Renal cortex interstitium (tissue), 11 donors: Measurements from ENCODE around the gene CEBPZ. TPM values are rescaled to one million over a fixed set of nuclear protein-coding genes. Genes with fewer than 3 reads are reported as not detected.
"Not testable (repeated sequence)": the region's sequence is repeated elsewhere in the genome, so short reads cannot be mapped to it uniquely, and the experiment has no call there.

ENCODE experiments used
- DNase-seq, 11 donors: peaks; one replicate each; pipeline ENCODE4 v3.0.0-alpha.2; 2013; ENCODE audit warnings: low read depth in 9 of 11, low spot score in 4 of 11; ENCODE audit errors: extremely low read depth in 1 of 11
- polyA plus RNA-seq, 3 donors: library from polyadenylated mRNA; unstranded; fragments of 120-200 nt; gene quantifications; one replicate each; pipeline ENCODE4 v1.2.1, GENCODE V29; 2013; ENCODE audit not compliant: insufficient read length in 3 of 3

CEBPZ gene
- polyA plus RNA-seq, 3 donors = 75.8 to 105 (median 85.7) TPM

GRCh38 chr2:37232131-37232933 is 936 bp upstream of the CEBPZ start:
- DNase-seq = peak in 8 of 11 donors; percentile 2 to 36 (median 23)

- peak in 6 of 11 donors; percentile 1 to 5 (median 2) for DNase-seq
Measured at GRCh38 chr2:37230581-37230980, 815 bp downstream of the CEBPZ start.

- no peak for DNase-seq
Measured at GRCh38 chr2:37228788-37229187, 2.6 kb downstream of the CEBPZ start.

- DNase-seq = no peak
Measured at GRCh38 chr2:37226863-37227262, 4.5 kb downstream of the CEBPZ start.

GRCh38 chr2:37225129-37225528 is 6.3 kb downstream of the CEBPZ start:
- DNase-seq = not testable (repeated sequence)

- no peak for DNase-seq
Measured at GRCh38 chr2:37224063-37224462, 7.3 kb downstream of the CEBPZ start.

- no peak for DNase-seq
Measured at GRCh38 chr2:37223131-37223530, 8.3 kb downstream of the CEBPZ start.

GRCh38 chr2:37219046-37219445 is 12.3 kb downstream of the CEBPZ start:
- no peak for DNase-seq

- no peak for DNase-seq
Measured at GRCh38 chr2:37215250-37215649, 16.1 kb downstream of the CEBPZ start.

GRCh38 chr2:37211939-37212338 is 19.5 kb downstream of the CEBPZ start:
- no peak for DNase-seq

- no peak for DNase-seq
Measured at GRCh38 chr2:37211212-37211611, 20.2 kb downstream of the CEBPZ start.

- DNase-seq = not testable (repeated sequence)
Measured at GRCh38 chr2:37206760-37207159, 24.6 kb downstream of the CEBPZ start.

GRCh38 chr2:37205689-37206341 is 25.6 kb downstream of the CEBPZ start:
- DNase-seq = no peak

GRCh38 chr2:37205071-37205661 is 26.2 kb downstream of the CEBPZ start:
- not testable (repeated sequence) for DNase-seq

- DNase-seq = no peak
Measured at GRCh38 chr2:37203708-37204107, 27.7 kb downstream of the CEBPZ start.

GRCh38 chr2:37201766-37202165 is 29.6 kb downstream of the CEBPZ start:
- no peak for DNase-seq

- no peak for DNase-seq
Measured at GRCh38 chr2:37201208-37201607, 30.2 kb downstream of the CEBPZ start.

- no peak for DNase-seq
Measured at GRCh38 chr2:37198681-37199065, 32.7 kb downstream of the CEBPZ start.

- DNase-seq = peak; percentile 76 to 88 (median 80)
Measured at GRCh38 chr2:37196320-37197195, 34.8 kb downstream of the CEBPZ start, which contains the start of gene CEBPZOS. Gene CEBPZOS (plus strand): TSS chr2:37196496. CDS start chr2:37199705, 3,209 bp downstream.
